Ramos (cell line): ENCODE measurements around the gene CD93.

Experiments
- in situ Hi-C: fragments of 300-500 bp; cut with MboI; formaldehyde crosslinking; loops from one replicate; pipeline ENCODE4 v1.14.3; 2022; ENCODE audit warnings: low sequenced_read_pairs; ENCODE audit not compliant: unreplicated experiment

CD93 gene

GRCh38 chr20:23085436-23086055 is 578 bp downstream of the CD93 start:
- in situ Hi-C loops: no loop called here

GRCh38 chr20:23084845-23085365 is 1.2 kb downstream of the CD93 start:
- in situ Hi-C loops: no loop called here

GRCh38 chr20:23084282-23084844 is 1.8 kb downstream of the CD93 start:
- in situ Hi-C loops: no loop called here

- in situ Hi-C loops: no loop called here
These were observed 2.4 kb downstream of the CD93 start for GRCh38 chr20:23083553-23084220.

GRCh38 chr20:23082846-23083552 is 3.1 kb downstream of the CD93 start:
- in situ Hi-C loops: no loop called here

GRCh38 chr20:23081263-23081819 is 4.8 kb downstream of the CD93 start:
- in situ Hi-C loops: no loop called here

GRCh38 chr20:23080521-23080920 is 5.6 kb downstream of the CD93 start:
- in situ Hi-C loops: no loop called here

GRCh38 chr20:23079926-23080325 is 6.2 kb downstream of the CD93 start:
- in situ Hi-C loops: no loop called here

GRCh38 chr20:23079016-23079351 is 7.1 kb downstream of the CD93 start:
- in situ Hi-C loops: no loop called here

GRCh38 chr20:23078351-23079015 is 7.6 kb downstream of the CD93 start:
- in situ Hi-C loops: no loop called here

- in situ Hi-C loops: no loop called here
These were observed 8.8 kb downstream of the CD93 start for GRCh38 chr20:23077277-23077676.

GRCh38 chr20:23074052-23074451 is 12.1 kb downstream of the CD93 start:
- in situ Hi-C loops: no loop called here

GRCh38 chr20:23072892-23073586 is 13.1 kb downstream of the CD93 start:
- in situ Hi-C loops: no loop called here

GRCh38 chr20:23071996-23072395 is 14.1 kb downstream of the CD93 start:
- in situ Hi-C loops: no loop called here

GRCh38 chr20:23071398-23071797 is 14.7 kb downstream of the CD93 start:
- in situ Hi-C loops: no loop called here

GRCh38 chr20:23069108-23069507 is 17.0 kb downstream of the CD93 start:
- in situ Hi-C loops: no loop called here

GRCh38 chr20:23068283-23068682 is 17.8 kb downstream of the CD93 start:
- in situ Hi-C loops: no loop called here

GRCh38 chr20:23066772-23067171 is 19.4 kb downstream of the CD93 start:
- in situ Hi-C loops: no loop called here

GRCh38 chr20:23065266-23066201 is 20.6 kb downstream of the CD93 start:
- in situ Hi-C loops: no loop called here
